Lower leg skin (tissue), 4 donors: Measurements from ENCODE around the gene ITGB3. TPM values are rescaled to one million over a fixed set of nuclear protein-coding genes. Genes with fewer than 3 reads are reported as not detected.
"Not testable (repeated sequence)": the region's sequence is repeated elsewhere in the genome, so short reads cannot be mapped to it uniquely, and the experiment has no call there.

Experiments used
- DNase-seq, 2 donors: peaks; one replicate each; pipeline ENCODE4 v3.0.0-alpha.2; 2019; ENCODE audit warnings: low spot score in 2 of 2
- H3K4me3 ChIP-seq: fragments of 200-600 bp; sonication (generic); 2 replicates; pipeline ENCODE4 v1.5.1; 2017; ENCODE audit warnings: mild to moderate bottlenecking, low read depth; ENCODE audit not compliant: poor library complexity, severe bottlenecking
- POLR2A ChIP-seq, 2 donors: fragments of 450-650 bp; IDR thresholded peaks; one replicate each; pipeline ENCODE4 v1.6.1; 2016 to 2017; ENCODE audit warnings: antibody characterized with exemption in 2 of 2, mild to moderate bottlenecking in 1 of 2, moderate library complexity in 1 of 2
- WGBS, 2 donors: methylation state at CpG; one replicate each; pipeline ENCODE4 v1.1.5; 2018; 5-methylcytosine and 5-hydroxymethylcytosine counted together
- intact Hi-C: fragments of 100-400 bp; cut with DNase I; formaldehyde crosslinking; loops from one replicate; pipeline ENCODE4 v1.15.0; 2023; ENCODE audit warnings: low total_unique reads
- total RNA-seq, 4 donors: library from RNA; depleted of rRNA; stranded (reverse); fragments of >200 nt; gene quantifications; one replicate each; pipeline ENCODE4 v1.1.0, GENCODE V29; 2016
- TF ChIP-seq, protein P1 (sequence below), 3 donors: fragments of 450-650 bp; IDR thresholded peaks; one replicate each; pipeline ENCODE4 v1.5.1; 2016; ENCODE audit warnings: antibody characterized with exemption in 3 of 3, mild to moderate bottlenecking in 3 of 3, moderate library complexity in 2 of 3

ITGB3 gene
- total RNA-seq, 4 donors from 2014 or later, result 2.2 to 3.7 (median 3.1) TPM

DNA sequence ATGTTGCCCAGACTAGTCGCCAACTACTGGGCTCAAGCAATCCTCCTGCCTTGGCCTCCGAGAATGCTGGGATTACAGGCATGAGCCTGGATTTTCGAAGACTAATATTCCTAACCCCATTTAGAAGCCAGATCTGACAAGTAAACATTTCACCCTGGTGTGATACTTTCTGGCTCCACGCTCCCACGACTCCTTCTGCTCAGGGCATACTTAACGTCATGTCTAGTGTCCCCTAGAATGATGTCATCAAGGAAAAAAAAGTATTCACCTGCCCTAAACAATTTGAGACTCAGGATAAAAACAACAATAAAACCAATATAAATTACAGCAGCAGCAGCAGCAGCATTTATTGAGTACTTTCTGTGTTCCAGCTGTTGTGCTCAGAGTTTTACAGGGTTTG, 13.2 kb downstream of the ITGB3 start:
- no peak overlapping the region for H3K4me3 ChIP-seq
- DNase-seq, result no peak
- intact Hi-C loops, result no loop called here
- 78 to 95% methylated on average over 6 of the region's 6 CpGs for WGBS, 2 donors
- TF ChIP-seq, protein P1, sequence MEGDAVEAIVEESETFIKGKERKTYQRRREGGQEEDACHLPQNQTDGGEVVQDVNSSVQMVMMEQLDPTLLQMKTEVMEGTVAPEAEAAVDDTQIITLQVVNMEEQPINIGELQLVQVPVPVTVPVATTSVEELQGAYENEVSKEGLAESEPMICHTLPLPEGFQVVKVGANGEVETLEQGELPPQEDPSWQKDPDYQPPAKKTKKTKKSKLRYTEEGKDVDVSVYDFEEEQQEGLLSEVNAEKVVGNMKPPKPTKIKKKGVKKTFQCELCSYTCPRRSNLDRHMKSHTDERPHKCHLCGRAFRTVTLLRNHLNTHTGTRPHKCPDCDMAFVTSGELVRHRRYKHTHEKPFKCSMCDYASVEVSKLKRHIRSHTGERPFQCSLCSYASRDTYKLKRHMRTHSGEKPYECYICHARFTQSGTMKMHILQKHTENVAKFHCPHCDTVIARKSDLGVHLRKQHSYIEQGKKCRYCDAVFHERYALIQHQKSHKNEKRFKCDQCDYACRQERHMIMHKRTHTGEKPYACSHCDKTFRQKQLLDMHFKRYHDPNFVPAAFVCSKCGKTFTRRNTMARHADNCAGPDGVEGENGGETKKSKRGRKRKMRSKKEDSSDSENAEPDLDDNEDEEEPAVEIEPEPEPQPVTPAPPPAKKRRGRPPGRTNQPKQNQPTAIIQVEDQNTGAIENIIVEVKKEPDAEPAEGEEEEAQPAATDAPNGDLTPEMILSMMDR (IDR thresholded peaks at IDR 0.05), result no peak
- TF ChIP-seq POLR2A (IDR thresholded peaks at IDR 0.05), result no peak

DNA sequence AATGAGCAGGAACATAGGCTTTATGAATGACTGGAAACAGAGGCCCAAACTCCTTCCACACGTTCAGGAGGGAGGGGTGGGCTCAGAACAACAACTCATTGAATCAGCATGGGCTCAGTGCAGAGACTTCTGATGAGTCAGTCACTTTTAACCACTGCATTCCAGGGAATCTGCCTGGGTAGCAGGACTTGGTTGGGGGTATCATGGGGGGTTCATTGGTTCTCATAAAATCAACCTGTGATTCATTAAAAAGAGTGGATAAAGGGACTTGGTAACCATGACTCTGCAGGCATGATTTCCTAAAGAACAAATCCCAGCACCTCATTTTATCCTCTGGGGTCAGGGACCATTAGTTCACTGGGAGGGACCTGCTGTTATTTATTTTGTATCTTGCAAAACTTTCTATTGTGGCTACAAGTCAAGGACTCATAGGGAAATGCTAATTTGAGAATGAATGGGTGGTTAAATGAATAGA, 13.8 kb downstream of the ITGB3 start:
- DNase-seq, result no peak
- WGBS, 2 donors, result 32 to 47% methylated on average over 1 of the region's 1 CpG

GRCh38 chr17:47268964-47269363, 15.3 kb downstream of the ITGB3 start:
- WGBS, 2 donors, result 74 to 82% methylated on average over 3 of the region's 3 CpGs
- DNase-seq, intact Hi-C loops, H3K4me3 ChIP-seq: not testable (repeated sequence)

More for the DNA sequence above, 13.8 kb downstream of the ITGB3 start:
- TF ChIP-seq, protein P1 (IDR thresholded peaks at IDR 0.05), result no peak
- no peak for TF ChIP-seq POLR2A (IDR thresholded peaks at IDR 0.05)
- no peak overlapping the region for H3K4me3 ChIP-seq
- intact Hi-C loops, result no loop called here

- H3K4me3 ChIP-seq, intact Hi-C loops, DNase-seq: not testable (repeated sequence)
Observed at GRCh38 chr17:47269561-47270280, 16.1 kb downstream of the ITGB3 start.

DNA sequence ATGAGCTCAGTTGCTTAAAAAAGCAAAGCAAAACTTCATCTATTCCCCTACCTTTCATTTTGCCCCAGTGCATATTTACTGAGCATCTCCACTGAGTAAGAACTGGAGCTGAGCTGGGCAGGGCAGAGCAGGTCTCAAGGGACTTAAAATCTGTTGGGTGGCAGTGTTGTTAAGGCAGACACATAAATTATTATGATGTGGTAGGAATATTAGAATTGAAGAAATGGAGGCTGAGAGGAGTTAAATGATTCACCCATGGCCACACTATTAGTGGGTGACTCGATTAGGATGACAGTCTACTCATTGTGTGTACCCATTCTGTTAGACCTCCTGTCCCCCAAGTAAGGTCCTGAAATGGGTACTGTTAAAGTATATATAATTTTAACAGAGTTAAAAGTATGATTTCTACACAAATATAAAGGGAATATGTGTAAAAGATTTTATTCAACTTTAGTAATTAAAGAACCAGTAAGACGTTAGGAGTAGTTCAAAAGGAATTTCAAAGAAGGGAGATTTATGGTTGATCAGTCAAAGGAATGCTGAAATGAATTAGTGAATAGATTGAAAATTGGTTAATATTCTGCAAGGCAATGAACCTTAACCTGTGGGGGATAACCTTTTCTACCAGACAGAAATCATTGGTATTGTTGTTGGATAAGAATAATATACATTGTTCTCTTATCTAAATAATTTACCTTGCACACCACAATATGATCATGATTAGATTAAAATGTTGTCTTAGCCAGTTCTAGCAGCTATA, 17.5 kb downstream of the ITGB3 start:
- no peak overlapping the region for H3K4me3 ChIP-seq
- no peak for DNase-seq
- WGBS, 2 donors, result 85 to 86% methylated on average over 2 of the region's 2 CpGs
- TF ChIP-seq, protein P1 (IDR thresholded peaks at IDR 0.05), result no peak
- TF ChIP-seq POLR2A (IDR thresholded peaks at IDR 0.05), result no peak
- intact Hi-C loops, result no loop called here

- TF ChIP-seq, protein P1 (IDR thresholded peaks at IDR 0.05), result no peak
- no peak for TF ChIP-seq POLR2A (IDR thresholded peaks at IDR 0.05)
- intact Hi-C loops, result no loop called here
- H3K4me3 ChIP-seq, result no peak overlapping the region
- WGBS, 2 donors, result 75 to 95% methylated on average over 1 of the region's 1 CpG
- DNase-seq, result no peak
Observed at GRCh38 chr17:47272491-47272890, 18.9 kb downstream of the ITGB3 start.
